GM19395 (cell line): ENCODE measurements around the gene ABCA7.
"Not testable (repeated sequence)": the region's sequence is repeated elsewhere in the genome, so short reads cannot be mapped to it uniquely, and the experiment has no call there.

Source experiments
- ATAC-seq: cut with Tn5 transposase; IDR thresholded peaks from one replicate; pipeline ENCODE4 v1.9.1; 2021; ENCODE audit warnings: mild to moderate bottlenecking, moderate library complexity; ENCODE audit not compliant: unreplicated experiment

Gene ABCA7

GRCh38 chr19:1104311-1105007, 64.6 kb downstream of the ABCA7 start:
- peak; percentile 33 for ATAC-seq

GRCh38 chr19:1105008-1105872, 65.3 kb downstream of the ABCA7 start:
- ATAC-seq = no peak

- no peak for ATAC-seq
Measured at GRCh38 chr19:1105873-1106840, 66.2 kb downstream of the ABCA7 start.

- ATAC-seq = no peak
Measured at GRCh38 chr19:1106841-1107660, 67.1 kb downstream of the ABCA7 start.

GRCh38 chr19:1107661-1108261, 67.9 kb downstream of the ABCA7 start:
- ATAC-seq = no peak

GRCh38 chr19:1108291-1109031, 68.6 kb downstream of the ABCA7 start:
- no peak for ATAC-seq

- ATAC-seq = no peak
Measured at GRCh38 chr19:1109032-1109551, 69.2 kb downstream of the ABCA7 start.

GRCh38 chr19:1109697-1110671, 70.1 kb downstream of the ABCA7 start:
- no peak for ATAC-seq

- ATAC-seq = no peak
Measured at GRCh38 chr19:1110809-1111640, 71.1 kb downstream of the ABCA7 start.

GRCh38 chr19:1111641-1112267, 71.8 kb downstream of the ABCA7 start:
- ATAC-seq = no peak

- ATAC-seq = no peak
Measured at GRCh38 chr19:1112268-1113029, 72.5 kb downstream of the ABCA7 start.

- ATAC-seq = peak; percentile 58
Measured at GRCh38 chr19:1113030-1113985, 73.4 kb downstream of the ABCA7 start.

- ATAC-seq = no peak
Measured at GRCh38 chr19:1113986-1114483, 74.1 kb downstream of the ABCA7 start.

- not testable (repeated sequence) for ATAC-seq
Measured at GRCh38 chr19:1114728-1115127, 74.8 kb downstream of the ABCA7 start.
